NCI-H345 treated with DMSO at 0.1 percent for 48 hours (cell line): ENCODE data around the gene NOS1AP.

ENCODE experiments used
- DNase-seq: peaks from one replicate; lab custom pipeline; 2025; ENCODE audit not compliant: unreplicated experiment; lab: John Stamatoyannopoulos, UW

The NOS1AP gene

DNA sequence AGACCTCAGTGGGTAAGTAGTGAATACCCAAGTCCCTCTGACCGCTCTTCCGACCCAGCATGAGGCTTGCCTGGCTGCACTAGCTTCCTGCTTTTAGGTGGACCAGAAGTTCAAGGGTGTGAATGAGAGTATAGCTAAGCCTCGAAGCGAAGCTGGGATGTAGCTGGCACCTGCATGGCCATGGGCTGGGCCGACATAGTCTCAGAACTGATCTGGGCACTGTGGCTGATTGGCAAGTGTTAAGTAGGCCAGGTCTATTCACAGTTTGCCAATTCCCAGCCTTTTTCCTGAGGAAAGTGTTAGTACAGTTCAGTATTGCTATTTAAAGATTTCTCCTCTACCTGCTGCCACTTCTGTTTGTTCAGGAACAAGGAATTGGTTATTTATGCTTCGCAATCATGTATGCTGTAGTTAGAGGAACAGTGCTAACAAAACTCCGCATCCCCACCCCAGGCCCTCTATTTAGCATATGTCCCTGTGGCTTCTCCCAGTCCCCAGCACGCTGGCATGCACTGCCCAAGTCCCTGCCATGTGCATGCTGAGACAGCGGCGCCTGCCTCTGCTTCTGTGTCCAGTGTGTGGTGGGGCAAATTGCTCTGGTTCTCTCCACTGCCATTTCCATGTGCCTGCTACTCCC, 290.9 kb downstream of the NOS1AP start:
- DNase-seq = no peak

DNA sequence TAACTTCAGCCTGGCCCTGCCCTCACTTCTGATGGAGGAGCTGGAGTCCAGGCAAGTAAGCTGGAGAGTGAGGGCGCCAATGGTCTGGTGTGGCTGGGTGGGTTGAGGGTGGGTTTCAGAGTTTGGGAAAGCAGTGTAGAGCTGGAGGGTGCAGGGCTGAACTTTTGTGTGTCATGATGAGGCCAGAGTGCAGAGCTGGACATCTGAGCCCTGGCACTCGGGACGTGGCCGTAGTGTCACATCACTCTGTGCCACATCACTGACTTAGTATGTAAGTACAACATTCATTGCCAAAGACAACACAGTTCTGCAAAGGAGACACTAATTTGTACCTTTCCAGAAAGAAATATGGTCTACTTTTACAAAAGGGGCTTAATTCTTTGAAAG, 291.4 kb downstream of the NOS1AP start:
- DNase-seq = no peak

DNA sequence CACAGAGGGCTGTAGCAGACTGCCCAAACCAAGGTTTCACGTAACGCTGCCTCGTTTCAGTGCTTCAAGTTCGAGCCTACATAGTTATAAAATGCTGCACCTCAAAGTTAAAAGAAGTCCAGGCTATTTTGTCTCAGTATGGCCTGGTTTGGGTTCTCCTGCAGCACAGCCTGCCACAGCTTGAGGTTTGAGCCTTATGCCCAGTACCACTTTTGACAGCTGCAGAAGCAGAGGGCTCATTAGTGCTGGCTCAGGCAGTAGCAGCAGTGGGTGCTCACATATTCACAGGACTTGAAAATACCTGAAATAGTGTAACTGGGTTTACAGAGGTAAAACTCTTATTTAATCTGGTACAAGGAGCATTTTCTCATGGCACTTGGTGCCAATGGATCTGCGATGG, 291.9 kb downstream of the NOS1AP start:
- no peak for DNase-seq

DNA sequence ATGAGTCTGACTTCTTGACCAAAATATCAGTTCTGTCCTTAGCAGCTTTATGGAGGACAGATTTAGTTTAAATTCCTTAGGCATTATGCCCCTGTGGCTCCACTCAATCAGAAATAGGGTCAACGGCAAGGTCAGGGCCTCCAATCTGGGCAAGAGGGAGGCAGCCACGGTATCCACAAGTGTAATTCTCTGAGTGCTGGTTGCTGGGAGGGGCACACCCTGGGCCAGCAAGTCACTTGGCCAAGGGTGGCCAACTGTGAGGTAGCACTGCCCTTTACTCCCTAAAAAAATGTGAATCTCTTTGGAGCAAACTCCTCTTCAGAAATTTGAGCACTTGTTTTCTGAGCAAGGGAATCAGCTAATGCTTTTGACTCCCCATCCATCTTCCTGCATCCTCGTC, 294.3 kb downstream of the NOS1AP start:
- DNase-seq = no peak

DNA sequence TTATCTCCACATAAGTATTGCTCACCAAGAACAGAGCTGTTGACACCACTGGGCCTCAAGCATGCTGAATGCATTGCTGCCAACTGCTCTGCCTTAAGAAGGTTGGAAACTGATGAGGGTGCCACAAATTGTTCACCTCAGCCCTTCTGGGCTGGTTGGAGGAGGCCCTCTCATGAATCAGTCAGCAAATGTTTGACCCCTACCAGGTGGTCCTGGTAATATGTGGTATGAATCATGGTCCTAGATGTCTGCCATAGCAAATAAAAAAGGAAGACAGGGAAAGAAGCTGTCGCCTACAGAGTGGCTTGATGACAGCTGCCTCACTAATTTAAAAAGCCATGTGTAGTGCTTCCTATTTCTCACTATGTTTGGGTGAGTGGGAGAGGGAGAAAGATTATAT, 295.0 kb downstream of the NOS1AP start:
- DNase-seq = no peak

DNA sequence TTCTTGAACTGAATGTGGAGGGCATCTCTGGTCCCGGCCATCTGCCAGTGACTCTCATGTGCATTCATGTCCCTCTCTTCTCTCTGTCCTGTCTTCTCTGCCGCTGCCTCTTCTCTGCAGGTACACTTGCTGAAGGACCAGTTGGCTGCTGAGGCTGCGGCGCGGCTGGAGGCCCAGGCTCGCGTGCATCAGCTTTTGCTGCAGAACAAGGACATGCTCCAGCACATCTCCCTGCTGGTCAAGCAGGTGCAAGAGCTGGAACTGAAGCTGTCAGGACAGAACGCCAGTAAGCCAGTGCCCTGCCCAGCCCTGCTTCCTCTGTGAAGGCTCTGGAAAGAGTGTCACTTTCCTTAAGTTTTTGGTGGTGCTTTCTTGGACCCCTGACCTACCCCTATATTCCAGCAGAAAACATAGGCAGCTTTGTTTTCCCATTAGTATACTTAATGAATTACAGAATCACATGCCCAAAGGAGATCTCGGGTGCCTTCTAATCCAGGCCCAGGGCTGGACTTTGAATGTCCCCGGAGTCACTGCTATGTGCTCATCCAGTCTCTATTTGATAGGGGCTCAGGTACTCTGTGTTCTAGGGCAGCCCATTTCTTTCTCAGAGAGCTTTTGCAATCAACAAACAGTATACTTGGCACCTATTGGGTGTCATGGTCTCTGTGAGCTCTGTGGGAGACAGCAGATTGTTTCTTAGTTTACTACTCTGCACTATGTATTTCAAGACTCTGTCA, 296.0 kb downstream of the NOS1AP start:
- no peak for DNase-seq

DNA sequence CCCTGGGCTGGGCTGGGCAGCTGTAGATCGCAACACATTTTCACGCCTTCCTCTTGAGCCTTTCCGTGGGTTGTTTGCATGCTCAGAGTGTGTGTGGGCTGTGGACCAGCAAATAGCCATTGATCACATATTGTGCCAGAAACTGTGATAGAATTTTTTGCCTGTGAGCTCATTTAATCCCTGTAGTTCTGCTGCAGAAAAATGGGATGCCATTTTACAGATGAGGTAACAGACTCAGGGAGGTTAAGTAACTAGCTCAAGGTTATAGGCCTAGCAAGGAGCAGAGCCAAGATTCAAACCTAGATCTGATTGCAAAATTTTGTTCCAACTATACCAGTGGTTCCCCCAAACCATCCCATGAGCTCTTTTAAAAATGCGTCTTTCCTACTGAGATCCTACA, 296.7 kb downstream of the NOS1AP start:
- no peak for DNase-seq

DNA sequence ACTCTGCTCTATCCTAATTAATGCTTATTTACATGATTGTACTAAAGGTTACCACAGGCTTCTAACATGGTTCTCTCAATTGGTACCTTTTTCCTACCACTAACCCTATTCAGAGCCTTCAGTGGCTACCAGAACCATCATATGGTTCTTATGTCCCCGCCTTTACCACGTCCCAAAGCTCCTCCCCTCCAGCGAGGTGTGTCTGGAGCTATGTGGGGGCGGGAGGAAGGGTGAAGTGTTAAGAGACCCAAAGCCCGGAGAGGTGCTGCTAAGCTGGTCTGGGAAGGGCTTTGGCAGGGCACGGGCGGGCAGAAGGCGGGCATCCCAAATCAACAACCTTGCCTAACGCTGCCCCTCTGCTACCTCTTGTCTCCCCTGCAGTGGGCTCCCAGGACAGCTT, 297.2 kb downstream of the NOS1AP start:
- DNase-seq = no peak

DNA sequence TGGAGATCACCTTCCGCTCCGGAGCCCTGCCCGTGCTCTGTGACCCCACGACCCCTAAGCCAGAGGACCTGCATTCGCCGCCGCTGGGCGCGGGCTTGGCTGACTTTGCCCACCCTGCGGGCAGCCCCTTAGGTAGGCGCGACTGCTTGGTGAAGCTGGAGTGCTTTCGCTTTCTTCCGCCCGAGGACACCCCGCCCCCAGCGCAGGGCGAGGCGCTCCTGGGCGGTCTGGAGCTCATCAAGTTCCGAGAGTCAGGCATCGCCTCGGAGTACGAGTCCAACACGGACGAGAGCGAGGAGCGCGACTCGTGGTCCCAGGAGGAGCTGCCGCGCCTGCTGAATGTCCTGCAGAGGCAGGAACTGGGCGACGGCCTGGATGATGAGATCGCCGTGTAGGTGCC, 297.6 kb downstream of the NOS1AP start:
- DNase-seq = no peak

DNA sequence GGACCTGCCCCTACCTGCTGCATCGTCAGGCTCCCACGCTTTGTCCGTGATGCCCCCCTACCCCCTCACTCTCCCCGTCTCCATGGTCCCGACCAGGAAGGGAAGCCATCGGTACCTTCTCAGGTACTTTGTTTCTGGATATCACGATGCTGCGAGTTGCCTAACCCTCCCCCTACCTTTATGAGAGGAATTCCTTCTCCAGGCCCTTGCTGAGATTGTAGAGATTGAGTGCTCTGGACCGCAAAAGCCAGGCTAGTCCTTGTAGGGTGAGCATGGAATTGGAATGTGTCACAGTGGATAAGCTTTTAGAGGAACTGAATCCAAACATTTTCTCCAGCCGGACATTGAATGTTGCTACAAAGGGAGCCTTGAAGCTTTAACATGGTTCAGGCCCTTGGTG, 298.3 kb downstream of the NOS1AP start:
- no peak for DNase-seq

DNA sequence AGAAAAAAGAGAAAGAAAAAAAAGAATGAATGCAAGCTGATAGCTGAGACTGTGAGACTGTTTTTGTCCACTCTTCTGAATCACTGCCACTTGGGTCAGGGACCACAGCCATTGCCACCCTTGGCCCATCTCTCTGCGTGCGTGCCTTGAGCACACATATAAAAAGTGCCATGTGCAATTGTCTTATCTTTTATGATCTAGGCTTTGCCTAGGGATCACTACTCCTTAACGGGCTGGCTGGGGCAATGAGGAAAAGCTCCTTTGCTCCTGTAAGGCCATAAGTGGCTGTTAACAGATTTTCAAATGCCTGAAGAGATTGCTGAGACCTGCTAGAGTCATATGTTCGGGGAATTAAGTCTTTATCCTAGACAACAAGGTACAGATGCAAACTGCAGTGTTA, 299.0 kb downstream of the NOS1AP start:
- no peak for DNase-seq

DNA sequence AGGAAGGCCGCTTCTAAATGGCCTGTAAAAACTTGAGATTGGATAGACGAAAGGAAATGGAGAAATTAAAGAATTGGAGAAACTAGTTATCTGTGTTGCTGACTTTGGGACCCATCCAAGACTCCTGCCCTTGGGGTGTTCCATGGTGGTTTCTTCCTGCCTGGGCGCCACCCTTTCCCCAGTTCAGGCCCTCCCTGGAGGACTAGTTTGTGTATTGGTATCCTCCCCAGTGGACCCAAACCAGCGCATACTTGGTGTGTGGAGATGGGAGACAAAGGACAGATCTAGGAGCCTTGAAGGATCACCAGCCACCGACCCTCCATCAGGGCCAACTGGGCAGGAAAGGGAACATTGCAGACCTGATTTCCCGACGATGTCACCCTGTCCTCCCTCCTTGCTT, 300.1 kb downstream of the NOS1AP start:
- DNase-seq = no peak

DNA sequence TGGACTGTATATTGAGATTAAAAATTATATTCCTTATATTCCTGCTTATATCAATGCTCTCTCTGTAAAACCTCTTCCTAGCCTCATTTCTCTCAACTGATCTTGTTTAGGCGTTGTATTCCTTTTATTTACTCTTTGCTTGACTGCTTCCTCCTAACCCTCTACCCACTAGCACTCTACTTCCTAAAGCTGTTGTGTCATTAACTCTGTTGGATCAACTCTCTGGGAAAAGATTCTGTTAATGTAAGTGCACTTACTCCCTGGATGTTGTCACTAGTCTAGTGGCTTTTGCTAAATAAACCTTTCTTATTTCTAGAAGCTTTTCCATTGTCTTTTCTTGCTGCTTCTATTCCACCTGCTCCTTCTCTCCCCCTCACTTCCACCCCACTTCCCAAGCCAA, 300.7 kb downstream of the NOS1AP start:
- DNase-seq = no peak

DNA sequence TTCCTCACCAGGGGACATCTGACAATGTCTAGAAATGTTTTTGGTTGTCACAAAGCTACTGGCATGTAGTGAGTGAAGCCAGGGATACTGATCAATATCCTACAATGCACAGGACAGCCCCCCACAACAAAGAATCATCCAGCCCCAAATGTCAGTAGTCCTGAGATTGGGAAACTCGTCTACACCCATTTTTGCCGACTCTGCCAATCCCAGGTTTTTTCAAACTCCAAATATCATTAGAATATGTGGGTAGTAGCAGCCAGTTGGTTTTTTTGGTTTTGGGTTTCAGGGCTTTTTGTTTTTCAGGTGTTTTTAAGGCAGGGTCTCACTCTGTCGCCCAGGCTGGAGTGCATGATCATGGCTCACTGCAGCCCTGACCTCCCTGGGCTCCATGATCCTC, 301.2 kb downstream of the NOS1AP start:
- DNase-seq = no peak

DNA sequence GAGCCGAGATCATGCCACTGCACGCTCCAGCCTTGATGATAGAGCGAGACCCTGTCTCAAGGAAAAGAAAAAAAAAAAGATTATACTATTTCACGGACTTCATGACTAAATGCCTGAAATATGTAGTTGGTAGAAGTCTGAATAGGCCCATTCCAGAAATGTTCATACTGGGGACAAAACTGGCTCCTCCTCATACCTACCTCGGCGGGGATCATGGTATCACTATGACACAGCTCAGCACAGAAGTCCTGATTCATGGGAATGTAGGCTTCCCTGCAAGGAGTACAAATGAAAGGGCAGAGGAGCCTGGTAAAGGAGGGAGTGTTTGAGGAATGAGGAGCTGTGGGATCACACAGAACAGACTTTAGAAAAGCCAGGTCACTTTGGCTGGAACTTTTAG, 302.1 kb downstream of the NOS1AP start:
- no peak for DNase-seq

DNA sequence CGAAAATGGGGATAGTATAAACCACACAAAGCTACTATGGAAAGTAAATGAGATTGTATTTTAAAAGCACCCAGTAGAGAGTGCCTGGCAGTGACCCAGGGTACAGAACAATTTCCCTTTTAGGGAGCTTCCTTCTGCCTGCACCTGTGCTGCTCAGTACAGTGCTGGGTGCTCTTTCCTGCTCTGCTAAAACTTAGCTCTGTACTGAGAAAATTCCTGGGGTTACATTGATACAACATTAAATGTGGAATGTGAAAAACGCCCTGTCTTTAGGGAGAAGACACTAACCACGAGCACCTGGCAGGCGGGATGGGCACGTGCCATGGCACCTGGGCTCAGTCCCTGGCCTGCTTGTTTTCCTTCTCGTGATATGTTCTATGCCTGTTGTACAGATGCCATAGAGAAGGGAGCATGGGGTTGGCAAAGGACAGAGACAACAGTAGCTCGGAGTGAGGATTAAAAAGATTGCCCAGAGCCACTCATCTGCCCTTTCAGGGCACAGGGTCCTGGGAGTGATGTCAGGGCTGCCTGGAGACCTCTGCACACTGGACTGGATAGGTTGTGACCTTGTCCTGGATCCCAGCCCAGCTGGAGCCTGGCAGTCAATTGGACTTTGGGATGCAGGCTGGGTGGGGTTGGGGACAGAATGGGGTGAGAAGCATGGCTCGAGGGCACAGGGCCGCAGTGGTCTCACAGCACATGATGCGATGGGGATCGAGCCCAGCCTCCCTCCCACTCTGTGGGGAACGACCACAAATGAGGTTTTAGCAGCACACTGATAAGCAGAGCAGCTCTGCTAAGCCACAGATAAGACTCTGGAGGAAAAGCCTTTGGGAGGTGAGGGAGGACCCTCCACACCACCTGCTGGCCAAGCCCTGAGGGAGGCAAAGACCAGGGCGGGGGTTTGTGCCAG, 302.9 kb downstream of the NOS1AP start:
- no peak for DNase-seq

DNA sequence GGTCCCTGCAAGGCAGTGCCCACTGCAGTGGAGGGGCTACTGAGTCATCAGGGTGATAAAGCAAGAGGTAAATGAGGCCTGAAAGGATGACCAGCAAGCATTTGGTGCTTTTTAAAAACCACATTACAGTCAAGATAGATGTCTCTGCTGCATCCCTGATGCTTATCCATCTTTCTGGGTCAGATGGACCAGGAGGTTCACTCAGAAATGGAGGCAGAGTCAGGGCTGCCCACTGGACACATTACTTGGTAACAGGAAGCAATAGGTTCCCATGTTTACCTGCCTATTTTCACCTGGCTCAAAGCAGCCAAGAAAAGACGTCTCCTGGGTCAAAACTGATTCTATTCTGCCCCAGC, 303.6 kb downstream of the NOS1AP start:
- DNase-seq = no peak

DNA sequence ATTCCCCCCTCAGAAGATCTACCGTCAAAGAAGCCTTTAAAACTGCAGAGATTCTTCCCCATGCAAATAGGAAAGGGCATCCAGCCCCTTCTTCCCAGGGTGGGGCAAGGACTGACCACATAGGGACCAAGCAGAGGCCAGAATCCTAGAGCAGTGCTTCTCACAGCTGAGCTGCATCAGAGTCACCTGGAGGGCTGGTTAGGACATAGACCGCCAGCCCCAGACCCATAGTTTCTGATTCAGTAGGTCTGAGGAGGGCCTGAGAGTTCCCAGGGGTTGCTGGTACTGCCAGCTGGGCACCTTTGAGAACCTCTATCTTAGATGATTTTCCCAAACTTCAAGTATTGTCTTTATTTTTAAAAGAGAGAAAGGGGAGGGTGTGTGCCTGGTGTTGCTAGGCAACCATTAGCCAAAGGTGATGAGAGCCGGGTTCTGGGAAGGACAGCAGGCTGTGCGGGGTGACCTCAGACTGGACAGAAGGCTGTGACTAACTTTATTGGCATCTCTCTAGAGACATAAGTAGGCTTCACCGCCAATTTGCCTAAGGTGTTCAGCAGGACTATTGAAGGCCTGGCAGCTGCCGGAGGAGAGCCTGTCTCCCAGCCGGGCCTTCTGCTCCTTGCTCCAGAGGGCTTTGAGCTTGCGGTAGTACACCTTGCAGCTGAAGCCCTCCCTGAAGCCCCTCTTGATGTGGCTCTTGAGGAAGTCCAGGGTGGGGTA, 304.2 kb downstream of the NOS1AP start:
- no peak for DNase-seq

DNA sequence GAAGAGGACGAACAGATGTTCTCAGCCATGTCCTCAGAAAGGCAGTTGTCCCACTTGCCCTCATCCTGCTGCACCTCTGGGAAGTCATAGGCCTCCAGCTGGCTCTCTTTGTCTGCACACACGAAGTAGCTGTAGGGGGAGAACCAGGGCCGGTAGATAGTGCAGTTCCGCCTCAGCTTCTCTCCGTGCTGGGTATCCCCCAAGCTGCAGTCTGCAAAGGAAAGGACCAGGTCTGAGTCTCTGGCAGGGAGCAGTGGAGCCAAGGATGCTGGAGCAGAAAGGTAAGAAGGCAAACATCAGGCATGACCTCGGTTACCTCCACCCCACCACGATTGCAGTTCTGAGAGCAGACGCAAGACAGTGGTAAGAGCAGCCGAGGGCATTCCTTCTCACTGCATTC, 304.9 kb downstream of the NOS1AP start:
- DNase-seq = no peak

DNA sequence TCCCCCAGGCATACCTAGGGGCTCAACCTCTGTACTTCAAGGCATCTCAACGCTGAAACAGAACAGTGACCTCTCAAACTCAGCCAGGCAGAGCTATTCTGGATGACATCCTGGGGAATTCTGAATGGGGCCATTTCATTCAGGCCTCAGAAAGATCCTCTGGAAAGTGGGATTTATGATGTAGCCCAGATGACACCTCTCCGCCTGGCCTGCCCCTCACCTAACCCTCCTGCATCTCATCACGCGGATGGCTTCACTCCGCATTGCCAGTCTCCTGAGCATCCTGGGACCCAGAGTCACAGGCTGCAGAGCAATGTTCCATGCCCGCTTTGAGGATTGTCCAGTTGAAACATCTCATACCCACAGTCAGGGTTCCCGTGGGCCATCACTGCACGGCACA, 306.0 kb downstream of the NOS1AP start:
- DNase-seq = no peak

DNA sequence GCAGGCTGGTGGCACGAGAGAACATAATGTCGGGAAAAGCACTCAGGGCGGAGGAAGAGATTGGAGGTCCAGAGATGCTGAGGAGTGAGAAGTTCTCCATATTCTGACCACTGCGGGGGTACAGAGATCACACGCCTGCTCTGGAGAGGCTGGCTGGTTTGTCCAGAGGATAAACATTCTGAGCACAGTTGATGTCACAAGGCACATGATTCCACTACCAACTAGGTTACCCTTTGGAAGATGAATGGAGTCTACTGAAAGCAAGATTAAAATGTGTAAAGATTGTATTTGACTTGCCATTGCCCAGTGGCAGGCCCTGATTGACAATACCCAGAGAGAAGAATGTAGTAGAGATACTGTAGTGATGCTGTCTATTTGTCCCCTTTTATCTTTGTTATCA, 307.2 kb downstream of the NOS1AP start, which contains the start of gene SPATA46:
TSS of gene SPATA46 (minus strand) at position 164 of the 400 bp plus-strand sequence. CDS start at position 100, 64 bp downstream.
- DNase-seq = no peak
